ENCODE measurements around the gene SNPH.

DNA sequence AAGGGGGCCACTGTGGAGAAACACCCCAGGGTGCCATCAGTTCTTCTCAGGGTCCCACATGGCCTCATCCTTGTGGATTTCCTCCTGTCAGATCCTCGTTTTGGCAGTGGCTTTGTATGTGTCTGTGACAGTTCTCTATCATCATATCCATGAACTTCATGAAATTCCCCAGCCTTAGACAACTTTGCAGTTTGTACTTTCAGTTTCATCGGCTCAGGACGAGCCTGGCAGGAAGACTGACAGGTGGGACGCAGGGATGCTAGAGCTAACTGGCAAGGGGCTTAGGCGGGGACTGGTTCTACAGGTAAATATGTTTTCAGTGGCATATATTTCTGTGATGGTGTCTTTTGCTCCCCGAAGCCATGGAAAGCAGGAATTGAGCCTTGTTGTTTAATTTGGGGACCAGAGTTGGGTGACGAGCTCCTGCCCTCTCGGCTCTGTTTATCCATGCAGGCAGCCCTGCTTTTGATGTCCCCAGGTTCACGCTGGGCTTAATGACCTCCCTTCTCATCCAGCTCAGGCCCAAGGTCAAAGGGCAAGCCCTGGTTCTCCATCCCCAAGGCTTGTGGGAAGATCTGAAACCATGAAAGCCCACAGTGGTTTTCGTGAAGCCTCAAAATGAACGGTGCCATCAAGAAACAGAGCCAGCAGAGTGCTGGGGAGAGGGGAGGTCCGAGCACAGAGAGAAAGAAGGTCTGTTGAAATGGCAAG is 51.6 kb downstream of the SNPH start:
- no peak for TF ChIP-seq POLR2AphosphoS5 (IDR thresholded peaks at IDR 0.05; ENCODE audit: low read depth, low read length)
- TF ChIP-seq CTCF (IDR thresholded peaks at IDR 0.05; ENCODE audit: control extremely low read depth in 1 of 3, insufficient read depth in 1 of 3, low read depth in 1 of 3, low read length in 3 of 3): no peak
- TF ChIP-seq CHD1 (IDR thresholded peaks at IDR 0.05; ENCODE audit: low read depth, low read length): no peak
- no peak for TF ChIP-seq POLR2A (IDR thresholded peaks at IDR 0.05; ENCODE audit: control extremely low read depth in 1 of 2, low read depth in 2 of 2, low read length in 2 of 2)
- TF ChIP-seq CEBPB (IDR thresholded peaks at IDR 0.05; ENCODE audit: low read depth, low read length): no peak
- no peak for TF ChIP-seq TAF1 (IDR thresholded peaks at IDR 0.05; ENCODE audit: low read depth, low read length)
- TF ChIP-seq CREB1 (IDR thresholded peaks at IDR 0.05): no peak
- no peak for TF ChIP-seq MAFK (IDR thresholded peaks at IDR 0.05; ENCODE audit: low read depth, low read length)
- TF ChIP-seq HDAC2 (IDR thresholded peaks at IDR 0.05; ENCODE audit: borderline replicate concordance in 1 of 2, low read depth in 2 of 2, low read length in 2 of 2): no peak
- no peak for TF ChIP-seq EP300 (IDR thresholded peaks at IDR 0.05; ENCODE audit: borderline replicate concordance in 1 of 2, low read depth in 2 of 2, low read length in 2 of 2)
- no peak for TF ChIP-seq TCF12 (IDR thresholded peaks at IDR 0.05; ENCODE audit: low read depth, low read length)
- TF ChIP-seq ASH2L (IDR thresholded peaks at IDR 0.05; ENCODE audit: low read length): no peak
- no peak for TF ChIP-seq EZH2 (IDR thresholded peaks at IDR 0.05; ENCODE audit: low read depth, low read length, severe bottlenecking)
- TF ChIP-seq YY1 (IDR thresholded peaks at IDR 0.05; ENCODE audit: low read depth, low read length): no peak

All from H1 (cell line).